ENCODE data around the gene TP53AIP1.

The TP53AIP1 gene

DNA sequence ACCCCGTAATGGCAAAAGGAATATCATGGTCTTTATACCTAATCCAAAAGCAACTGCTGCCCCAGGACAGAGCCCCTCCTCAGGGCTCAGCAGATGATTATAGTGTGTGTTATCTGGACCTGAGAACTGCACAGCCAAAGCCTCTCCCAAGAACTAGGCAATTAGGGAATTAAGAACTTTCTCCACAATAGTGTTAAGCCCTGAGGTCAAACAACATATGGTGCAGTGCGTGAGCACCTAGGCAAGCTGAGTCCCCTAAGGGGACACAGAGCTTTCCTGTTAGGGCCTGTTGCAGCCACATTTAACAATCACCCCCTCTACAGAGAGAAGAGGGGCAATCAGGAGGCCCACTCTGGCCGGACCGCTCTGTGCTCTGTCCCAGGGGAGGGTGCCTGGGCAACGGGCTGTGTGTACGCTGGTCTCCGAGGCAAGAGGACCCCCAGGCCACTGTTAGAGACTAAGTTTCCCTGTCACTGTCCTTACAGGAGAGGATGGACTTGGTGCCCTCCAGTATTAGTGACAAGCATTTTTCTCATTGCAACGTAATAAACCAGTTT is 52.9 kb downstream of the TP53AIP1 start:
- DNase-seq: no peak

DNA sequence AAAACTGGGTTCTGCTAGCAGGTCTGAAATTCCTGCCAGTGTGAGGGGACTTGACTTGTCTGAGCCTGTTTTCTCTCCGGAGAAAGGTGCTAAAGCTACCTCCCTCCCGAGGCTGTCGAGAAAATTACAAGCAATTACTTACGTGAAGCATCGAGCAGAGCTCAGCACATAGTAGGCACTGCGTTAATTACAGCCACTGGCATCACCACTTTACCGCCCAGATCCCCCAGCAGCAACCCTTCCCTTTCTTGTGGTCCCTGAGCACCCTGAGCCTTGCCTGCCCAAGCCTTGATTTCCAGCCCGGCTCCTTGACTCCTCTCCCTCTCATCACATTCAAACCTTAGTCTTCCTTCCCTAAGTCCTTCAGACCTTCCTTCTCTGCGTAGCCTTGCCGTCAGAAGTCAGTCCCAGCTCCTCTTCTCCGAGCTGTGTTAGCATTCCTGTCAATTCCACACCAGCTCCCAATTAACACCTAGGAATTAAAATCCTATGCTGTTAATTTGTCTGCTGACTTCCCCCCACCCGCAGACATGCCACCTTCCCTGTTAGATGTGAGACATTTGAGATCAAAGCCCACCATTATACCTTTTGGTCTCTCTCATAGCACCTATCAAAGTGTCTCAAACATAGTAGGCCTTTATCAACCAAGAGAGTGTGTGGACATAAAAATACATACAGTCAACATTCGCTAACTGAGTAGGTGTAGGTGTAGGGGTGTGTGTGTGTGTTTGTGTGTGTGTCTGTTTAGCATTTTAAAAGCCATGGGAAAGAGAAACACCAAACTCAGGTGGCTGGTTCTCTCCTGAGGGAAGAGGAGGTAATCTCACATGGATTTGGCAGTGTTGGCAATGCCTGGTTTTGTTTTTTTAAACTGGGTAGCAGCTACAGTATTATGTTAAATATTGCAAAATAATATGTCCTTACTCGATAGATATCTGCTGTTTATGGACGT is 54.4 kb downstream of the TP53AIP1 start:
- DNase-seq: no peak

DNA sequence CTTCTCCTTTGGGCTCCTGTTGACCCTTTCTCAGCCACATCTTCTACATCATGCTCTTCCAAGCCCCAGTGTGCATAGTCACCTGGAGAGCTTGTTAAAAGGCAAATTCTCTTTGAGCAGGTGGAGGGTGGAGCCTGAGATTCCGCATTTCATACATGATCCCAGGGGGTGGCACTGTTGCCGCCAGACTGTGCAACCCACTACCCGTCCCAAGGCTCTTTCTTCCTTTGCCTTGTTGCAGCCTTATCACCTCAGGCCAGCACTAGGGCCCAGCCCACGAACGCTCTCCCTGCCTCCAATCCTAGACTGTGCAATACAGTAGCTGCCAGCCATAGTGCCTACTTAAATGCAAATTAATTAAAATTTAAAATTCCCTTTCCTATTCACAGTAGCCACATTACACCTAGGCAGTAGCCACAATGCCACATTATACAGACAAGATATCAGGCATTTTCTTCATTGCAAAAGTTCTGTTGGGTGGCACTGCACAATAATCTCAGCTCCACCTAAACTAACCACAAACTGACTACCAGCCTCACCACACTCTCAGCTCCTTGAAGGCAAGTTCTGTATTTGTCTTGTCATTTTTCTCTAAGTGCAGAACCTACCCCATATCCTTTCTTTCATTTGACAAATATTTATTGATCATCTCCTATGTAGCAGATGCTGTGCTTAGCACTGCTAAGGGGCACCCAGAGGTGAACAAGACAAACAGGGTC is 56.1 kb downstream of the TP53AIP1 start:
- no peak for DNase-seq

All from fibroblast of skin of scalp (primary cell).